MM.1S (cell line): Measurements from ENCODE around the gene LRRC4B.

Experiments used
- DNase-seq: peaks from one replicate; pipeline ENCODE4 v3.0.0-alpha.2; 2015
- H2AFZ ChIP-seq: fragments of 300-600 bp; sonication (generic); 2 replicates; pipeline ENCODE4 v1.6.0; 2016; ENCODE audit warnings: antibody characterized with exemption, low read length
- H3F3A ChIP-seq: fragments of 300-600 bp; sonication (generic); 2 replicates; pipeline ENCODE4 v1.6.1; 2016; ENCODE audit warnings: mild to moderate bottlenecking, antibody characterized with exemption, low read length, moderate library complexity, mixed read lengths; ENCODE audit not compliant: insufficient read depth
- H3K27ac ChIP-seq: fragments of 300-600 bp; sonication (generic); 2 replicates; pipeline ENCODE4 v1.5.1; 2016; ENCODE audit warnings: mild to moderate bottlenecking, low read length
- H3K27me3 ChIP-seq: fragments of 300-600 bp; sonication (generic); replicated peaks from 2 replicates; pipeline ENCODE4 v1.6.0; 2016; ENCODE audit warnings: low read length; ENCODE audit not compliant: insufficient read depth
- H3K36me3 ChIP-seq: fragments of 300-600 bp; sonication (generic); replicated peaks from 2 replicates; pipeline ENCODE4 v1.6.1; 2016; ENCODE audit warnings: mild to moderate bottlenecking, low read length, mixed read lengths; ENCODE audit not compliant: insufficient read depth
- H3K4me1 ChIP-seq: fragments of 300-600 bp; sonication (generic); 2 replicates; pipeline ENCODE4 v1.6.1; 2016; ENCODE audit warnings: low read length, mixed read lengths
- H3K4me2 ChIP-seq: fragments of 300-600 bp; sonication (generic); 2 replicates; pipeline ENCODE4 v1.6.0; 2016; ENCODE audit warnings: low read depth, low read length
- H3K4me3 ChIP-seq: fragments of 300-600 bp; sonication (generic); 2 replicates; pipeline ENCODE4 v1.5.1; 2016; ENCODE audit warnings: low read length, mixed read lengths
- H3K79me2 ChIP-seq: fragments of 300-600 bp; sonication (generic); 2 replicates; pipeline ENCODE4 v1.6.1; 2016; ENCODE audit warnings: mixed run types, low read length, mixed read lengths
- H3K9ac ChIP-seq: fragments of 300-600 bp; sonication (generic); 2 replicates; pipeline ENCODE4 v1.6.1; 2016; ENCODE audit warnings: low read length, mixed read lengths
- H3K9me2 ChIP-seq: fragments of 300-600 bp; sonication (generic); replicated peaks from 2 replicates; pipeline ENCODE4 v1.6.1; 2016; ENCODE audit warnings: mild to moderate bottlenecking, low read length, mixed read lengths; ENCODE audit not compliant: insufficient read depth
- H3K9me3 ChIP-seq: fragments of 300-600 bp; sonication (generic); replicated peaks from 2 replicates; pipeline ENCODE4 v1.6.1; 2016; ENCODE audit warnings: mild to moderate bottlenecking, low read length, mixed read lengths; ENCODE audit not compliant: insufficient read depth
- H4K20me1 ChIP-seq: fragments of 300-600 bp; sonication (generic); 2 replicates; pipeline ENCODE4 v1.6.1; 2016; ENCODE audit warnings: mild to moderate bottlenecking, low read length, moderate library complexity, mixed read lengths; ENCODE audit not compliant: insufficient read depth
- CTCF ChIP-seq: fragments of 300-600 bp; sonication (generic); IDR thresholded peaks from 2 replicates; pipeline ENCODE4 v1.5.1; 2016; ENCODE audit warnings: antibody characterized with exemption, low read length, mixed read lengths
- EZH2 ChIP-seq: fragments of 300-600 bp; sonication (generic); optimal IDR thresholded peaks from 2 replicates; pipeline ENCODE3; 2017; ENCODE audit warnings: low read depth, mild to moderate bottlenecking, antibody characterized with exemption, low read length, mixed read lengths
- EZH2phosphoT487 ChIP-seq: fragments of 300-600 bp; sonication (generic); IDR thresholded peaks from 2 replicates; pipeline ENCODE4 v1.6.1; 2018; ENCODE audit warnings: antibody characterized with exemption, low read length

LRRC4B gene

GRCh38 chr19:50548191-50549058, 19.8 kb downstream of the LRRC4B start:
- Histone ChIP-seq H3K9me3 (no peaks in the 10 kb centered on the region), H2AFZ (no peak overlapping the region), H3K4me3 (no peak overlapping the region), H3K9ac (no peak overlapping the region), H3K27ac (no peak overlapping the region), H4K20me1 (no peaks in the 10 kb centered on the region), H3K9me2 (no peaks in the 10 kb centered on the region), H3K27me3 (peaks cover 78% of the 10 kb centered on the region), H3F3A (no peaks in the 10 kb centered on the region), H3K36me3 (no peaks in the 10 kb centered on the region), H3K79me2 (no peaks in the 10 kb centered on the region), H3K4me1 (no peaks in the 10 kb centered on the region), H3K4me2 (no peak overlapping the region)
- DNase-seq = no peak
- TF ChIP-seq CTCF = no peak
- no peak for TF ChIP-seq EZH2phosphoT487
- no peak for TF ChIP-seq EZH2

DNA sequence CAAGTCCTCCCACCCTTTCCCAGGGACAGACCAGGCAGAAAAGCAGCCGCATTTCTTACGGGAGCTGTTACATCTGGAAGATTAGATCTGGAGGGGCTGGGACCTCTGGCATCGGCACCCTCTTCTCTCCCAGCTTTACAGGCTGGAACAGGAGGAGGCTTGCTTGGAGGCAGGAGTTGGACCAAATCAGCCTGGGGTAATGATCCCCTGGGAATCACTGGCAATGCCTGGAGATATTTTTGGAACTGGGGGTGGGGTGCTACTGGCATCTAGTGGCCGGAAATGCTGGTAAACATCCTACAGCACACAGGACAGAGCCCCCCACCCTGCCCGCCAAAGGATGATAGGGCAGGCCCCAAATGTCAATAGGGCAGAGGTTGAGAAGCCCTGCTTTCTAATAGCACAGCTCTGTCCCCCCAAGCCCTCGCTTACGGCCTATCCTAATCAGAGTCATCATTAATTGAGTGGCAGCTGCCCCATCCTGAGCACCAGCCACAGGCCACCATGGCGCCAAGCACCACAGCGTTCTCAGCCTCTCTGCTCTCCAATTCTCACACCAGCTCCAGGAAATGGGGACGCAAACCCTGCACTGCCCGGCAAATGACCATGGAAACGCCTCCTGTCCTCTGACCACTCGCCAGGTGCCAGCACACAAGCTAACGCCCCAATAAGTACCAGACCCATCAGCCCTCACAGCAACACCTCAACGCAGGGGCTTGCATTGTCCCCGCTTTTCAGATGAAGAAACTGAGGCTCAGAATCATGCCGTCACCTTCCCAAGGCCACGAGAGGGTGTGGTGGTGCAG, 20.6 kb downstream of the LRRC4B start:
- Histone ChIP-seq H3K4me1 (no peaks in the 10 kb centered on the region), H4K20me1 (no peaks in the 10 kb centered on the region), H3K36me3 (no peaks in the 10 kb centered on the region), H3K9ac (no peak overlapping the region), H3K27ac (no peak overlapping the region), H3K9me2 (no peaks in the 10 kb centered on the region), H3K4me2 (no peak overlapping the region), H3K79me2 (no peaks in the 10 kb centered on the region), H2AFZ (no peak overlapping the region), H3K9me3 (no peaks in the 10 kb centered on the region), H3K4me3 (no peak overlapping the region), H3K27me3 (peaks cover 78% of the 10 kb centered on the region), H3F3A (no peaks in the 10 kb centered on the region)
- DNase-seq = no peak
- TF ChIP-seq EZH2phosphoT487 (no peak), EZH2 (no peak), CTCF (no peak)

- Histone ChIP-seq H3K9me2 (no peaks in the 10 kb centered on the region), H4K20me1 (no peaks in the 10 kb centered on the region), H3K4me2 (no peak overlapping the region), H3K4me1 (no peaks in the 10 kb centered on the region), H3K4me3 (no peak overlapping the region), H3K27ac (no peak overlapping the region), H3K9ac (no peak overlapping the region), H3K9me3 (no peaks in the 10 kb centered on the region), H3K79me2 (no peaks in the 10 kb centered on the region), H3K36me3 (no peaks in the 10 kb centered on the region), H3F3A (no peaks in the 10 kb centered on the region), H3K27me3 (peaks cover 78% of the 10 kb centered on the region), H2AFZ (no peak overlapping the region)
- TF ChIP-seq CTCF (no peak), EZH2 (no peak), EZH2phosphoT487 (no peak)
- DNase-seq = no peak
Measured at GRCh38 chr19:50546527-50547221, 21.6 kb downstream of the LRRC4B start.
